Transverse colon (tissue), 4 donors: ENCODE data around the gene C1orf210.

Source experiments
- POLR2A ChIP-seq: fragments of 450-650 bp; IDR thresholded peaks from one replicate; pipeline ENCODE4 v1.6.1; 2016; ENCODE audit warnings: antibody characterized with exemption, mild to moderate bottlenecking, moderate library complexity
- POLR2AphosphoS5 ChIP-seq, 3 donors: sonication (generic); formaldehyde crosslinking; IDR thresholded peaks; one replicate each; pipeline ENCODE4 v1.6.1; 2016; ENCODE audit warnings: antibody characterized with exemption in 3 of 3
- TF ChIP-seq, protein P1 (sequence below), 5 experiments: fragments of 200-600 bp in 3 of 5; fragments of 450-650 bp in 2 of 5; sonication (generic) in 3 of 5; IDR thresholded peaks; 1 replicate in 2 of 5; 2 replicates in 3 of 5; pipeline ENCODE4 v1.5.1; 2016 to 2017; ENCODE audit warnings: antibody characterized with exemption in 5 of 5, inconsistent platforms in 3 of 5, mild to moderate bottlenecking in 2 of 5, moderate library complexity in 1 of 5

GRCh38 chr1:43315481-43315880, 30.1 kb upstream of the C1orf210 start:
- TF ChIP-seq POLR2A (no peak), POLR2AphosphoS5 (IDR thresholded peaks at IDR 0.05) (no peak)
- TF ChIP-seq, protein P1, sequence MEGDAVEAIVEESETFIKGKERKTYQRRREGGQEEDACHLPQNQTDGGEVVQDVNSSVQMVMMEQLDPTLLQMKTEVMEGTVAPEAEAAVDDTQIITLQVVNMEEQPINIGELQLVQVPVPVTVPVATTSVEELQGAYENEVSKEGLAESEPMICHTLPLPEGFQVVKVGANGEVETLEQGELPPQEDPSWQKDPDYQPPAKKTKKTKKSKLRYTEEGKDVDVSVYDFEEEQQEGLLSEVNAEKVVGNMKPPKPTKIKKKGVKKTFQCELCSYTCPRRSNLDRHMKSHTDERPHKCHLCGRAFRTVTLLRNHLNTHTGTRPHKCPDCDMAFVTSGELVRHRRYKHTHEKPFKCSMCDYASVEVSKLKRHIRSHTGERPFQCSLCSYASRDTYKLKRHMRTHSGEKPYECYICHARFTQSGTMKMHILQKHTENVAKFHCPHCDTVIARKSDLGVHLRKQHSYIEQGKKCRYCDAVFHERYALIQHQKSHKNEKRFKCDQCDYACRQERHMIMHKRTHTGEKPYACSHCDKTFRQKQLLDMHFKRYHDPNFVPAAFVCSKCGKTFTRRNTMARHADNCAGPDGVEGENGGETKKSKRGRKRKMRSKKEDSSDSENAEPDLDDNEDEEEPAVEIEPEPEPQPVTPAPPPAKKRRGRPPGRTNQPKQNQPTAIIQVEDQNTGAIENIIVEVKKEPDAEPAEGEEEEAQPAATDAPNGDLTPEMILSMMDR (IDR thresholded peaks at IDR 0.05), result no peak
